ENCODE results near the gene C10orf90.

C10orf90 gene

DNA sequence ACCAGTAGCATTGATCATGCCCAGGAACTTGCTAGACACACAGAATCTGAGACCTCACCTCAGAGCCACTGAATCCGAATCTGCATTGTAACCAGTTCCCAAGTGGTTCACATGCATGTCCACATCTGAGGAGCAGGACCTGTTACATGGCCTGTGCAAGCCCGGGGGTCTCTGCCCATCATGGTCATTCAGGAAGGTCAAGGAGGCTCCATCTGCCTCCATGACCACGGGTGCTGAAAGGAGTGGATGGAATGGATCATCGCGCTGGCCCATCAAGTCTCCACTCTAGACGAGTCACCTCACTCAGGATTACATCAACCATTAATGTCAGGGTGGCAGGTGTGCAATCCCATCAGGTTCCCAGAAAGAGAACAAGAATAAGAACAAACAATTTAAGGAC lies 196.5 kb downstream of the C10orf90 start:
- TF ChIP-seq TAF1 (IDR thresholded peaks at IDR 0.05; ENCODE audit: borderline replicate concordance, insufficient read depth, low read length) (no peak), FOXP2 (optimal IDR thresholded peaks at IDR 0.05; ENCODE audit: borderline replicate concordance, extremely low read depth, extremely low read length, insufficient read depth) (no peak), SIN3A (IDR thresholded peaks at IDR 0.05; ENCODE audit: borderline replicate concordance, insufficient read depth, low read length) (no peak), POLR2AphosphoS5 (IDR thresholded peaks at IDR 0.05; ENCODE audit: low read depth, low read length) (no peak)
- TF ChIP-seq, protein P1, sequence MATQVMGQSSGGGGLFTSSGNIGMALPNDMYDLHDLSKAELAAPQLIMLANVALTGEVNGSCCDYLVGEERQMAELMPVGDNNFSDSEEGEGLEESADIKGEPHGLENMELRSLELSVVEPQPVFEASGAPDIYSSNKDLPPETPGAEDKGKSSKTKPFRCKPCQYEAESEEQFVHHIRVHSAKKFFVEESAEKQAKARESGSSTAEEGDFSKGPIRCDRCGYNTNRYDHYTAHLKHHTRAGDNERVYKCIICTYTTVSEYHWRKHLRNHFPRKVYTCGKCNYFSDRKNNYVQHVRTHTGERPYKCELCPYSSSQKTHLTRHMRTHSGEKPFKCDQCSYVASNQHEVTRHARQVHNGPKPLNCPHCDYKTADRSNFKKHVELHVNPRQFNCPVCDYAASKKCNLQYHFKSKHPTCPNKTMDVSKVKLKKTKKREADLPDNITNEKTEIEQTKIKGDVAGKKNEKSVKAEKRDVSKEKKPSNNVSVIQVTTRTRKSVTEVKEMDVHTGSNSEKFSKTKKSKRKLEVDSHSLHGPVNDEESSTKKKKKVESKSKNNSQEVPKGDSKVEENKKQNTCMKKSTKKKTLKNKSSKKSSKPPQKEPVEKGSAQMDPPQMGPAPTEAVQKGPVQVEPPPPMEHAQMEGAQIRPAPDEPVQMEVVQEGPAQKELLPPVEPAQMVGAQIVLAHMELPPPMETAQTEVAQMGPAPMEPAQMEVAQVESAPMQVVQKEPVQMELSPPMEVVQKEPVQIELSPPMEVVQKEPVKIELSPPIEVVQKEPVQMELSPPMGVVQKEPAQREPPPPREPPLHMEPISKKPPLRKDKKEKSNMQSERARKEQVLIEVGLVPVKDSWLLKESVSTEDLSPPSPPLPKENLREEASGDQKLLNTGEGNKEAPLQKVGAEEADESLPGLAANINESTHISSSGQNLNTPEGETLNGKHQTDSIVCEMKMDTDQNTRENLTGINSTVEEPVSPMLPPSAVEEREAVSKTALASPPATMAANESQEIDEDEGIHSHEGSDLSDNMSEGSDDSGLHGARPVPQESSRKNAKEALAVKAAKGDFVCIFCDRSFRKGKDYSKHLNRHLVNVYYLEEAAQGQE (IDR thresholded peaks at IDR 0.05; ENCODE audit: insufficient read depth in 1 of 2, low read depth in 2 of 2, low read length in 2 of 2), result no peak

DNA sequence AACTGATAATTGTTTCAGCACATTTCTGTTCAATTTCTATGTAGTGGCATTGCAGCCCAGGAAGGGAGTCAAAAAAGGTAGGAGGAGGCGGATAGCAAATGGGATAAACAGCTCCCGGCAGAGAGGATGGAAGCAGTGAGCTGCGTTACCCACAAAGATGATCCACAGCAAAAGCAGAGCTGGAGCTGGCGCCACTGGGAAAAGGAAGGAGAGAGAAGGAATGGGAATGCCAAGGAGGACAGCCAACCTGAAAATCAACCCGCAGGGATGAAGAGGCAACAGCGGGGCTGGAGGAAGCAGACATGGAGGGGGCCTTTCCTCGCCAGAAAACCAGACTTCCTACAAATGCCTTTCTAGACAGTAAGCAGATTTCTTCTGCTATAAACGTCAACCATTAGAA lies 199.5 kb downstream of the C10orf90 start:
- TF ChIP-seq SIN3A (IDR thresholded peaks at IDR 0.05; ENCODE audit: borderline replicate concordance, insufficient read depth, low read length) (no peak), FOXP2 (optimal IDR thresholded peaks at IDR 0.05; ENCODE audit: borderline replicate concordance, extremely low read depth, extremely low read length, insufficient read depth) (no peak), TAF1 (IDR thresholded peaks at IDR 0.05; ENCODE audit: borderline replicate concordance, insufficient read depth, low read length) (no peak), POLR2AphosphoS5 (IDR thresholded peaks at IDR 0.05; ENCODE audit: low read depth, low read length) (no peak)
- TF ChIP-seq, protein P1 (IDR thresholded peaks at IDR 0.05; ENCODE audit: insufficient read depth in 1 of 2, low read depth in 2 of 2, low read length in 2 of 2), result no peak

DNA sequence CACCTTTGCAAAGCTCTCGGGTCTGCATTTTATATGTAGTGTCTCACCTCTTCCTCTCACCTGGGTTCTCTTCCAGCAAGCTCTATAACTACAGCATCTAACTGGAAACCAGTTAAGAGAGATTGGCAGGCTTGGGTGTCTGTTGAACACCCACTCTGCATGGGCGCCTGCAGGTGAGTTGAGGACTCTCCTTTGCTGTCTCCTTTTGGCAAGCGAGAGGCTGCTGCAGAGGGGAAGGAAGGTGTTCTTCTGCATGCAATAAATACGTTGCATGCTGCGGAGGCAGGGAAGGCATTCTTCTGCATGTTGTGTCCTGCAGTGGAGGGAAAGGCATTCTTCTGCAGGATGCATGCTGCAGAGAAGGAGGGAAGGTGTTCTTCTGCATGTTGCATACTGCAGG lies 200.8 kb downstream of the C10orf90 start:
- TF ChIP-seq, protein P1 (IDR thresholded peaks at IDR 0.05; ENCODE audit: insufficient read depth in 1 of 2, low read depth in 2 of 2, low read length in 2 of 2), result no peak

DNA sequence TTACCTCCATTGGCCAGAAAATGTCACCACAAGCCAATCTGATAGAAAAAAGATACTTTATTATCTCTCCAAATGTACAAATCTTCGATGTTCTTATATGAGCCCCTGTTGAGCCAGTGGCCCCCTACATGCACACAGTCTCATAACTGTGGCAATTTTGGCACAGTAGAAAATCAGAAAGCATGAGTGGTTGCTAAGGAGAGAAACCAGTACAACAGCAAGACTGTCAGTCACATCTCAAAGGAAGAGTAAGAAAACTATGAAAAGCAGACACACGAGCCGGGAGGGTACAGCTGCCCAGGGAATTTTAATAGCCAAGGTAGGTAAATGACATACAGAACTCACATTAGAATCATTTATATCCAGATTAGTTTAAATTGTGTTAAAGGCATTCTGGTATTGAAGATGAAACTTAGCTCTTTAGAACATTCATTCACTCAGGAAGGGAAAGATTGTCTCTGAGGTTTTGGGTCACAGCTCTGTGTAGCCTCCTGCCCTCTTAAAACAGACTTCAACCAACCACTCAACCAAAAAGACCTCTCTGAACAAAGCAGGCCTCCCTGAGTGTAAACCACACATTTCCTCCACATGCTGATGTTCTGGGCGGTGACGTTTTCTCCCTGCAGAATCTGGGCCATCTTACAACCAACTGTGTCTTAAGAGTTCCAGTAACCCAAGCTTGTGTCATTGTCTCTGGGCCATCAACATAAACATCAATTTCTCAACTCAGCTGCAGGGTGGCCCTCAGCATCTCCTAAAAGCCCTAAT lies 201.4 kb downstream of the C10orf90 start:
- TF ChIP-seq FOXP2 (optimal IDR thresholded peaks at IDR 0.05; ENCODE audit: borderline replicate concordance, extremely low read depth, extremely low read length, insufficient read depth) (no peak), POLR2AphosphoS5 (IDR thresholded peaks at IDR 0.05; ENCODE audit: low read depth, low read length) (no peak), TAF1 (IDR thresholded peaks at IDR 0.05; ENCODE audit: borderline replicate concordance, insufficient read depth, low read length) (no peak), SIN3A (IDR thresholded peaks at IDR 0.05; ENCODE audit: borderline replicate concordance, insufficient read depth, low read length) (no peak)
- TF ChIP-seq, protein P1 (IDR thresholded peaks at IDR 0.05; ENCODE audit: insufficient read depth in 1 of 2, low read depth in 2 of 2, low read length in 2 of 2), result no peak

DNA sequence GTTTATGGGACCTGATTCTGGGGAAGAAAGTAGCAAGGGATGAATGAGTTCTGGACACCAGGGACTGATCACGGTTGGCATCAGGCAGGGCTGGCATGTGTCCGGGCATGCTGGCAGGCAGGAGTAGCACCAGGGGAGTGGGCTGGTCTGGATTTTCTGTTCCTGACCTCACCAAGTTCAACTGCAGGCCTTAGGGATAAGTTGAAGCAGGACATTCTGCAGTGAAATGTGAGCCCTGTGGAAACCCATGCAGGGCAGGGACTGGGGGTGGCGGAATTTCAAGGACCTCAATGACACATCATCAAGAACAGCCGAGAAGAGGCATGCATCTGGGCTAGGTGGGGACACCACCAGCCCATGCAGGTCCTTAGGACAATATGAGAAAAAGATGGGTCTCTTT lies 202.0 kb downstream of the C10orf90 start:
- TF ChIP-seq, protein P1 (IDR thresholded peaks at IDR 0.05; ENCODE audit: insufficient read depth in 1 of 2, low read depth in 2 of 2, low read length in 2 of 2), result no peak
- TF ChIP-seq TAF1 (IDR thresholded peaks at IDR 0.05; ENCODE audit: borderline replicate concordance, insufficient read depth, low read length) (no peak), POLR2AphosphoS5 (IDR thresholded peaks at IDR 0.05; ENCODE audit: low read depth, low read length) (no peak), SIN3A (IDR thresholded peaks at IDR 0.05; ENCODE audit: borderline replicate concordance, insufficient read depth, low read length) (no peak), FOXP2 (optimal IDR thresholded peaks at IDR 0.05; ENCODE audit: borderline replicate concordance, extremely low read depth, extremely low read length, insufficient read depth) (no peak)
